Measurements from ENCODE around the gene URB1.

DNA sequence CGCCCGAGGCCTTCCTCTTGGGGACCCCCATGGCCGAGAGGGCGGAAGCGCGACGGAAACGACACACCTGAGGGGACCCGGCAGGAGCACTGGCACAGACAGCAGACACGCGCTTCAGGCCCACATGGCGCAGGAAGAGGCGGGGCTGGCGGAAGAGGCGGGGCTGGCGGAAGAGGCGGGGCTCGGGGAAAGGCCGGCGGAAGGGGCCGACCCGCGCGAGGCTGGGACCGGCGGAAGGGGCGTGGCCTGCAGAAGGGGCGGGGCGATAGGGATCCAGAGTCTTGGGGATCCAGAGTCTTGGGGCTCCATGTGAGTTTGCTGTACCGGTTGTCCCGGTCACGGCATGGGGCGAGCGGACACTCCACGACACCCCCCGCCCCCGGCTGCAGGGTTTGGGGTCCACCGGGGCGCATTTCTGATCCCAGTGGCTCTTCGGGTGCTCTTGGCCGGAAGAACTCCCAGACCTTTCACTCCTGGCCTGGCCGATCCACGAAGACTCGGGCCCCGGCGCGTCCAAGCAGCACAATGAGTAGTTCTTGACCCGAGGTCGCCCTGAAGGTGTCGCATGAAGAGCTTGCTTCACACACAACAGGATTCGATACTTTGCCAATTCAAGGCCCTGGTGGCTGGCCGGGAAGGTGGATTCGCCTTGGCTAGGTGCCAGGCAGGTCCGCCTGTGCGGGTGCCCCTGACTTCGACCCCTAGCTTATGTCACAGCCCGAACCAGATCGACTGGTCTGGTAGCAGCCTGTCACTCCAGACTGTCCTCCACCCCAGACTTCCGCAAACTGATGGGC is at the start of gene URB1:
- TF ChIP-seq BRD4 (IDR thresholded peaks at IDR 0.05), result peak; percentile 71; the same call in 1 of the 2 replicates
- TF ChIP-seq RFX5 (IDR thresholded peaks at IDR 0.05; ENCODE audit: low read depth, low read length), result no peak
- no peak for TF ChIP-seq SRSF7 (optimal IDR thresholded peaks at IDR 0.05; ENCODE audit: low read depth, low read length)
- peak; percentile 97 for TF ChIP-seq POLR2A (conservative IDR thresholded peaks at IDR 0.05)
- peak; percentile 14 to 35; a peak in 3 of 4 replicates for TF ChIP-seq RAD21 (CRISPR knock-in tag; conservative IDR thresholded peaks at IDR 0.05 in 1 of 2, IDR thresholded peaks at IDR 0.05 in 1 of 2)
- no peak for TF ChIP-seq PHTF2 (CRISPR knock-in tag; IDR thresholded peaks at IDR 0.05)
- peak; percentile 50; the same call in 1 of the 2 replicates for TF ChIP-seq SMARCA4 (IDR thresholded peaks at IDR 0.05)
- TF ChIP-seq, protein P1, sequence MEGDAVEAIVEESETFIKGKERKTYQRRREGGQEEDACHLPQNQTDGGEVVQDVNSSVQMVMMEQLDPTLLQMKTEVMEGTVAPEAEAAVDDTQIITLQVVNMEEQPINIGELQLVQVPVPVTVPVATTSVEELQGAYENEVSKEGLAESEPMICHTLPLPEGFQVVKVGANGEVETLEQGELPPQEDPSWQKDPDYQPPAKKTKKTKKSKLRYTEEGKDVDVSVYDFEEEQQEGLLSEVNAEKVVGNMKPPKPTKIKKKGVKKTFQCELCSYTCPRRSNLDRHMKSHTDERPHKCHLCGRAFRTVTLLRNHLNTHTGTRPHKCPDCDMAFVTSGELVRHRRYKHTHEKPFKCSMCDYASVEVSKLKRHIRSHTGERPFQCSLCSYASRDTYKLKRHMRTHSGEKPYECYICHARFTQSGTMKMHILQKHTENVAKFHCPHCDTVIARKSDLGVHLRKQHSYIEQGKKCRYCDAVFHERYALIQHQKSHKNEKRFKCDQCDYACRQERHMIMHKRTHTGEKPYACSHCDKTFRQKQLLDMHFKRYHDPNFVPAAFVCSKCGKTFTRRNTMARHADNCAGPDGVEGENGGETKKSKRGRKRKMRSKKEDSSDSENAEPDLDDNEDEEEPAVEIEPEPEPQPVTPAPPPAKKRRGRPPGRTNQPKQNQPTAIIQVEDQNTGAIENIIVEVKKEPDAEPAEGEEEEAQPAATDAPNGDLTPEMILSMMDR (IDR thresholded peaks at IDR 0.05 in 2 of 3, conservative IDR thresholded peaks at IDR 0.05 in 1 of 3; ENCODE audit: insufficient read depth in 2 of 3, low read depth in 1 of 3, low read length in 3 of 3), result peak; percentile 15 to 33 (median 33); a peak in 3 of 6 replicates
- no peak for TF ChIP-seq PCBP2 (IDR thresholded peaks at IDR 0.05; ENCODE audit: low read depth, low read length, poor library complexity, severe bottlenecking)
- TF ChIP-seq, protein P2, sequence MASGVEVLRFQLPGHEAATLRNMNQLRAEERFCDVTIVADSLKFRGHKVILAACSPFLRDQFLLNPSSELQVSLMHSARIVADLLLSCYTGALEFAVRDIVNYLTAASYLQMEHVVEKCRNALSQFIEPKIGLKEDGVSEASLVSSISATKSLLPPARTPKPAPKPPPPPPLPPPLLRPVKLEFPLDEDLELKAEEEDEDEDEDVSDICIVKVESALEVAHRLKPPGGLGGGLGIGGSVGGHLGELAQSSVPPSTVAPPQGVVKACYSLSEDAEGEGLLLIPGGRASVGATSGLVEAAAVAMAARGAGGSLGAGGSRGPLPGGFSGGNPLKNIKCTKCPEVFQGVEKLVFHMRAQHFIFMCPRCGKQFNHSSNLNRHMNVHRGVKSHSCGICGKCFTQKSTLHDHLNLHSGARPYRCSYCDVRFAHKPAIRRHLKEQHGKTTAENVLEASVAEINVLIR (CRISPR knock-in tag; IDR thresholded peaks at IDR 0.05), result 0 out of 2 replicates have a peak, but pooled peaks have one; percentile 23
